Umbilical cord (tissue), 2 donors: ENCODE measurements around the gene GAGE13. TPM values are rescaled to one million over a fixed set of nuclear protein-coding genes. Genes with fewer than 3 reads are reported as not detected.
"Not testable (repeated sequence)": the region's sequence is repeated elsewhere in the genome, so short reads cannot be mapped to it uniquely, and the experiment has no call there.

Experiments used
- DNase-seq: peaks from one replicate; pipeline ENCODE4 v3.0.0-alpha.2; 2015; ENCODE audit warnings: low spot score
- total RNA-seq: library from RNA; depleted of rRNA; stranded (reverse); fragments of >200 nt; gene quantifications from one replicate; pipeline ENCODE4 v1.2.3, GENCODE V29; 2014; ENCODE audit warnings: low replicate concordance; ENCODE audit not compliant: insufficient read depth

Gene GAGE13
- total RNA-seq, 1 donor from 2014 or later = not detected

DNA sequence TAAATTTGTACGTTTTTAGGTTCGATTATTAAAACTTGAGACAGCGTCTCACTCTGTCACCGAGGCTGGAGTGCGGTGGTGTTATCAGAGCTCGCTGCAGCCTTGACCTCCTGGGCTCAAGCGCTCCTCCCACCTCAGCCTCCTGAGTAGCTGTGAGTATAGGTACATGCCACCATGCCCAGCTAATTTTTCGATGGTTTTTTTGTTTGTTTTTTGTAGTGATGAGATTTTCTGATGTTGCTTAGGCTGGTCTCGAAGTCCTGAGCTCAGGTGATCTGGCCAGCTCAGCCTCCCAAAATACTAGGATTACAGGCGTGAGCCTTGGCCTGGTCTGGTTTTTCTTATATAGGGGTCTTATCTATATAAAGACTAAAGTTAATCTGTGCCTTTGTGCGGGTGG, 961 bp upstream of the GAGE13 start:
- DNase-seq = not testable (repeated sequence)

DNA sequence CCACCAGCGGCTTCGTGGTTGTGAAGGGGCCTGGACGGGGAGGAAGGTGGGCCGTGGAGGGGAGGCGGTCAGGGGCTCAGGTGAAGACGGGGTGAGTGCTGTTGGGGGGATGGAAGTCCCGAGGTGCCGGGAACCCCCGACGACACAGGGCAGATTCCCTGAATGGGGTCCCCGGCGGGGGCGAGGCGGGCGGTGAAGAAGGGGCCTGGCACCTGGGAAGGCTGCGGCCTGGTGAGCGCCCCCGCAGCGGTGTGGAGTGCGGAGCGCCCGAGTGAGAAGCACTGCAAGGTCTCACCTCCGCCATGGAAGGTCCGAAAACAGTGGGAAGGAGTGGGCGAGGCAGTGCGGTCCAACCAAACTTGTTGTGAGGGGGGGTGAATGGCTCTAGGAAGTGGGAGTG, 459 bp downstream of the GAGE13 start:
- not testable (repeated sequence) for DNase-seq

DNA sequence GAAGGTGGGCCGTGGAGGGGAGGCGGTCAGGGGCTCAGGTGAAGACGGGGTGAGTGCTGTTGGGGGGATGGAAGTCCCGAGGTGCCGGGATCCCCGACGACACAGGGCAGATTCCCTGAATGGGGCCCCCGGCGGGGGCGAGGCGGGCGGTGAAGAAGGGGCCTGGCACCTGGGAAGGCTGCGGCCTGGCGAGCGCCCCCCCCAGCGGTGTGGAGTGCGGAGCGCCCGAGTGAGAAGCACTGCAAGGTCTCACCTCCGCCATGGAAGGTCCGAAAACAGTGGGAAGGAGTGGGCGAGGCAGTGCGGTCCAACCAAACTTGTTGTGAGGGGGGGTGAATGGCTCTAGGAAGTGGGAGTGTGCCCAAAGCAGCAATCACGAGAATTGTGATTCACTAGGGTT, 10.1 kb downstream of the GAGE13 start:
- not testable (repeated sequence) for DNase-seq

DNA sequence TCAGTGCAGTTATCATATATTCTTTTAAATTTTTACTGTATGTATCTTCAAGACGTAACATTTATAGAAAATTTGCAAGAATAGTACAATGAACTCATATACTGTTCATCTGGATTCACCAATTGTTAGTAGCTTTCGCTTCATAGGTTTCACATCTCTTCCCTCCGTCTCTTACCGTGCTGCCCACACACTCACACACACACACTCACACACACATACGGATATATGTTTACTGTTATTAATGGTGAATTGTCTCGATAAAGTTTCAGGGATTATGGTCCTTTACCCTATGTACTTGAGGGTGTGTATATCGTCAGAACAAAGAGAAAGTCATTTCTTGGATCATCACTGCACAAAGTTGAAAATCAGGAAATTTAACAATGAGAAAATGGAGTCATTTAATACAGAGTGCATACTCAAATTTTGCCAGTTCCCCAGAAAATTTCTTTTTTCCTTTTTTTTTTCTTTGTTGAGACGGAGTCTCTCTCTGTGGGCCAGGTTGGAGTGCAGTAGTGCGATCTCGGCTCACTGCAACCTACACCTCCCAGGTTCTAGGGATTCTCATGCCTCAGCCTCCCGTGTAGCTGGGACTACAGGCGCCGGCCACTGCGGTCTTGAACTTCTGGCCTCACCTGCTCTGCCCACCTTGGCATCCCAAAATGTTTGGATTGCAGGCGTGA, 13.3 kb downstream of the GAGE13 start:
- DNase-seq = not testable (repeated sequence)

DNA sequence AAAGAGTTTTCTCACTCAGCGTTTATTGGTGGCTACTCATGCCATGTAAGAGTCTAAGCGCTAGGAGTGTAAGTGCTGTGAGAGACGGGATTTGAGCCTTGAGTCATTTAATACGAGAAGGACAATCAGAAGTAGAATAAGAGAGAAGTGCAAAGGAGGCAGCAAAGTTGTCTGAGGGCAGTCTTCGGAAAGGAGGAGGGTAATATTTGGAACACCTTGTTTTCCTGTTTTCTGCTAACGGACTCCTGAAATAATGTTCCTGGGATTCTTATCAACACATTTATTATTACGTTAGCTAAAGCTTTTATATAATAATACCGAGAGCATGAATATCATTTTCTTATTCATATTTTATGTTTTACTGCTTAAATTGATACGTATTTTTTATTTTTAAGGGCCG, 14.0 kb downstream of the GAGE13 start:
- DNase-seq = not testable (repeated sequence)

DNA sequence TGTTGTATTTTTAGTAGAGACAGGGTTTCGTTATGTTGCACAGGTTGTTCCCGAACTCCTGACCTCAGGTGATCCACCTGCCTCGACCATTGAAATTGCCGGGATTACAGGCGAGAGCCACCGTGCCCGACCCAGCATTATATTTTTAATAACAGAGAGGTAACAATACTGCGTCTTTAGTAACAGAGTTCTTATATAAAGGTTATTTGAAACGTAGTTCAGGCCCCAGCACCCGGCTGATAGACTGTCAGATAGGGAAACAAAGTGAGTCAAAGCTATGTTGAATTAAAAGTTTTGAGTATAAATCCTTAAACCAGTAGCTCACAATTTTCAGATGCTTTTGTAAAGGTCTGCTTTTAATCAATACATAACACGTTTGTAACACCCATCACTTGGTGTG, 14.8 kb downstream of the GAGE13 start:
- DNase-seq = not testable (repeated sequence)

Other genes starting within 250 kb of the GAGE13 start
- gene GPKOW, start 207.8 kb upstream of the GAGE13 start, total RNA-seq = 11.8 TPM
- gene MAGIX, start 168.8 kb upstream of the GAGE13 start, total RNA-seq = 0.24 TPM
- 28.9 TPM for gene PLP2, start 159.7 kb upstream of the GAGE13 start, total RNA-seq
- gene PRICKLE3, start 145.2 kb upstream of the GAGE13 start, total RNA-seq = 20.2 TPM
- 0.24 TPM for gene SYP, start 131.4 kb upstream of the GAGE13 start, total RNA-seq
- not detected for gene CACNA1F, start 98.2 kb upstream of the GAGE13 start, total RNA-seq
- 4.1 TPM for gene CCDC22, start 96.1 kb upstream of the GAGE13 start, total RNA-seq
- gene FOXP3, start 66.9 kb upstream of the GAGE13 start, total RNA-seq = not detected
- 3.9 TPM for gene PPP1R3F, start 61.8 kb upstream of the GAGE13 start, total RNA-seq
- not detected for gene GAGE10, start 27.9 kb upstream of the GAGE13 start, total RNA-seq
- not detected for gene GAGE12J, start 9.5 kb upstream of the GAGE13 start, total RNA-seq
- gene GAGE12C, start 200.6 kb downstream of the GAGE13 start, total RNA-seq = not detected
- gene GAGE12D, start 210.2 kb downstream of the GAGE13 start, total RNA-seq = not detected
- not detected for gene GAGE12E, start 219.7 kb downstream of the GAGE13 start, total RNA-seq
- gene GAGE12F, start 229.3 kb downstream of the GAGE13 start, total RNA-seq = not detected
- not detected for gene GAGE12G, start 238.8 kb downstream of the GAGE13 start, total RNA-seq
- not detected for gene GAGE12H, start 248.4 kb downstream of the GAGE13 start, total RNA-seq